GM10266 (cell line): Measurements from ENCODE around the gene DDX4.

Source experiments
- DNase-seq: peaks from one replicate; pipeline ENCODE4 v3.0.0; 2012; ENCODE audit errors: extremely low spot score
- TF ChIP-seq, protein P1 (sequence below): IDR thresholded peaks from 2 replicates; pipeline ENCODE4 v1.5.1; 2012; ENCODE audit warnings: mild to moderate bottlenecking, low read depth; ENCODE audit not compliant: control insufficient read depth, insufficient read depth; ENCODE audit errors: missing control alignments

The DDX4 gene

DNA sequence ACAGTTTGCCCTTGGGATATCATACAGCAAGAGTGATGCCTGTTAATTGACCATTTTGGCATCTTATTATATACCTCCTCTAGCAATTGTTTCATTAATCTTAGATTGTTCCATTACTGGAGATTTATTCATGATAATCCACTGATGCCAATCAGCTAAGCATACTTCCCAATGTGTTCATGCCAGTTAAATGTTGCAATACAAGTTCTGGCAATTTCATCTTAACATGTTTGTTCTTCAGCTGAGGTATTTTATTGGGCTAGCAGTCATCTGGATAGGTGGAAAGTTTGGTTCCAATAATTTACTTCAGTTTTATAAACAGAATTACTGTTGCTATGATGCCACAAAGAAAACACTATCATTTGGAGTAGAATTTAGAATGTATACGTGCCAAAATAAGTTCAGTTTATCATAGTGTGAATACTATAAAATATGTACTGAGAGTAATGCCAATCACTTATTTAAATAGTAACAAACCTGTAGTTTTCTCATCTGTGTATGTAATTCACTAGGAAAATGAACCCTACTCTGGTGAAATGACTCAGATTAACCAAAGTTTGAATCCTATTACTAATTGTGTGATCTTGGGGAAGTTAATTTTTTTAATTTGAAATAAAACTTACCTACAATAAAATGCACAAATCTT, 85.4 kb downstream of the DDX4 start:
- DNase-seq, result no peak
- TF ChIP-seq, protein P1, sequence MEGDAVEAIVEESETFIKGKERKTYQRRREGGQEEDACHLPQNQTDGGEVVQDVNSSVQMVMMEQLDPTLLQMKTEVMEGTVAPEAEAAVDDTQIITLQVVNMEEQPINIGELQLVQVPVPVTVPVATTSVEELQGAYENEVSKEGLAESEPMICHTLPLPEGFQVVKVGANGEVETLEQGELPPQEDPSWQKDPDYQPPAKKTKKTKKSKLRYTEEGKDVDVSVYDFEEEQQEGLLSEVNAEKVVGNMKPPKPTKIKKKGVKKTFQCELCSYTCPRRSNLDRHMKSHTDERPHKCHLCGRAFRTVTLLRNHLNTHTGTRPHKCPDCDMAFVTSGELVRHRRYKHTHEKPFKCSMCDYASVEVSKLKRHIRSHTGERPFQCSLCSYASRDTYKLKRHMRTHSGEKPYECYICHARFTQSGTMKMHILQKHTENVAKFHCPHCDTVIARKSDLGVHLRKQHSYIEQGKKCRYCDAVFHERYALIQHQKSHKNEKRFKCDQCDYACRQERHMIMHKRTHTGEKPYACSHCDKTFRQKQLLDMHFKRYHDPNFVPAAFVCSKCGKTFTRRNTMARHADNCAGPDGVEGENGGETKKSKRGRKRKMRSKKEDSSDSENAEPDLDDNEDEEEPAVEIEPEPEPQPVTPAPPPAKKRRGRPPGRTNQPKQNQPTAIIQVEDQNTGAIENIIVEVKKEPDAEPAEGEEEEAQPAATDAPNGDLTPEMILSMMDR, result no peak

DNA sequence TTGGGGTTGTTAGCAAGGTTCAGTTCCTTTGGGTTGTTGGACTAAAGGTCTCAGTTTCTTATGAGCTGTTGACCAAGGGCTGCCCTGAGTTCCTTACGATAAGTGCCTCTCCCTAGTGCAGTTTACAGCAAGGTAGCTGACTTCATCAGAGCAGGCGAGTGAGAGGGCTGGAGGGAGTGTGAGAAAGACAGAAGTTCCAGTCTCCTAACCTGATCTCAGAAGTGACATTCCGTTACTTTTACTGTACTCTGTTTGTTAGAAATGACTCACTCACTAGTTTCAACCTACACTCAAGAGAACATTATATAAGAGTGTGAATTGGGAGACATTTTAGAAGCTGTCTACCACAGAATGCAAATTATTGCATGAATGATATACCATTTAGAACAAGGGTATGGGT, 92.1 kb downstream of the DDX4 start:
- no peak for DNase-seq
- TF ChIP-seq, protein P1, result no peak

DNA sequence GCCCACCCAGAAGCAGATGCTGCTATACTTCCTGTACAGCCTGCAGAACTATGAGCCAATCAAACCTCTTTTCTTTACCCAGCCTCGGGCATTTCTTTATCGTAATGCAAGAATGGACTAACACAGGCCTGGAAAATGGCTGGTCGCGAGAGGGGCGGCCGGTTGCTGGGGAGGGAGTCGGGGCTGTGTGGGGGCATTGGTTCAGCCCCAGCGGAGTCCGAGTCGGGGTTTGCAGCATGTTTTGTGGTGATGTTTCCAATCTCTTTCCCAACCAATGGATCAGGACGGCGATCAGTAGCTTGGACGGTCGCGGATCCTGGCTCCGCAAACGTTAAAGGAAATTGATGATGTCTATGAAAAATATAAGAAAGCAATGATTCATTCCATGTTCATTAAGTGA, 94.6 kb downstream of the DDX4 start:
- TF ChIP-seq, protein P1, result no peak
- no peak for DNase-seq

GRCh38 chr5:55836191-55836590, 98.3 kb downstream of the DDX4 start:
- TF ChIP-seq, protein P1, result no peak
- no peak for DNase-seq

- no peak for DNase-seq
- TF ChIP-seq, protein P1, result no peak
Measured at GRCh38 chr5:55841976-55842375, 104.1 kb downstream of the DDX4 start.

DNA sequence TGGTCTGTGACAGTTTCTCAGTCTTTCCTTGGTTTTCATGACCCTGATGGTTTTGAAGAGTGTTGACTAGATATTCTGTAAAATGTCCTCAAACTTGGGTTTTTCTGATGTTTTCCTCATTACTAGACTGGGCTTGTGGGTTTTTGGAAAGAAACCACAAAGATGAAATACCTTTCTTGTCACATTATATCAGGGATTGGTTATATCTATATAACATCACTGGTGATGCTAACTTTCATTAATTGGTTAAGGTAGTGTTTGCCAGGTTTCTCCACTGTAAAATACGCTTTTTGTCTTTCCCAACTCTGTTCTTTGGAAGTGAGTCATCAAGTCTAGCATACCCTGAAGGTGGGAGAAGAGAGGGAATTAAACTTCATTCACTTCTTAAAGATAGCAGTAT, 110.0 kb downstream of the DDX4 start:
- TF ChIP-seq, protein P1, result no peak
- DNase-seq, result no peak

DNA sequence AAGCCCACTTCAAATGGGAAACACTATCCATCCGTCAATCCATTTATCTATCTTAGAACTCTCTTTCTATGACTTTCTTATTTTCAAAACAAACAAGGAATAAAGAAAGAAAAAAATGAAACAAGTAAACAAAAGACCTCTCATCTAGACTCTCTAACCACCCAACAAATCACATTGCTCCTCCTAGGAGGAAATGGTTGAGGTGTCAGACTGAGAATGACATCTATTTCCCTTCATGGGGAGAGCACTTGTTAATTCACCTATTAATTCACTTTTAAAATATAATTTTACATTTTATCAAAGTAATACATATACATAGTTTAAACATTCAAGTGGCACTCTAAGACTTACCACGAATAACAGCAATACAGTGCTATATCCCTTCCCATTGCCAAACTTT, 110.9 kb downstream of the DDX4 start:
- TF ChIP-seq, protein P1, result no peak
- DNase-seq, result no peak
